ENCODE results near the gene FOXK2. TPM values are rescaled to one million over a fixed set of nuclear protein-coding genes. Genes with fewer than 3 reads are reported as not detected.

The FOXK2 gene
- total and polyA plus RNA-seq, 2 donors (not counting 1 experiment from before 2014, with no cell fraction given), result 19.7 to 62.7 TPM

DNA sequence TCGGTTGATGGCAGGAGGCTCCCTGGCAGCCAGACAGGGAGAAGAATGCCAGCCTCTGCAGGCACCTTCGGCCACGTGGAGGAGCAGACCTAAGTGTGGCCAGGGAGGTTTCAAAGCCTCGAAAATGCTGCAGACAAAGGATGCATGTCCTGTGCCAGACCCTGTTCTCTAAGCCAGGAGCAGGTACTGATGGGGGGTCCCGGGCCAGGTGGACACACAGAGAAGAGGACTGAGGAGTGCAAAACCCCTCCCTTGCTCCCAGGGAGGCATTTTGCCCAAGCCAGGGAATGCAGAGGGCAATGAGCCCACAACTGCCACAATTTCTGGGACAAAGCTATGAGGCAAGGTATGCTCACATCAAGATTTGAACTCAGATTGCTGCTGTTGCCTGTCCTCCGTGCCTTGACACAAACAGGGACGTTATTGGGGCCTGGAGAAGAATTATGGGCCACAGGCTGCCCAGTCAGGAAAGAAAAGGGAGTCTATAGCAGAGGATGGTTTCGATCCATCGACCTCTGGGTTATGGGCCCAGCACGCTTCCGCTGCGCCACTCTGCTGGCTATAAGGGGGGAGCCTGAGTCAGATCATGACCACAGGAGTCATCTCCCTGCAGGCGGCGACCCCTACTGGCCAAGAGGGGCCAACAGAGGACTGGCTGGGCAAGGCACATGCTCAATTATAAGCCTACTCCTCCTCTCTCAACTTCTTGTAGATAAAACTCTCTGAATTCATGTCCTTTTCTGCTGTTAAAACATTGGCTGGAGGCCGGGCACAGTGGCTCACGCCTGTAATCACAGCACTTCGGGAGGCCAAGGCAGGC is 25.1 kb upstream of the FOXK2 start:
- no peaks in the 10 kb centered on the region for H3K9me3 Mint-ChIP-seq (ENCODE audit: insufficient read depth)
- peak; percentile 94 for DNase-seq
- POLR2A ChIA-PET, result no interaction called here
- H3K27me3 ChIP-seq (replicated peaks in 1 of 4; ENCODE audit: control extremely low read depth in 1 of 4, control insufficient read depth in 3 of 4, insufficient read depth in 4 of 4, low read length in 3 of 4), result no peaks in the 10 kb centered on the region
- peak; percentile 73 for ATAC-seq (ENCODE audit: low read depth)
- CTCF ChIA-PET, result interaction anchor here (0.6 to 1.5 kb wide), 8 partner anchors 14 to 288 kb away, joined by 3 to 8 read pairs (median 4); no protein-coding TSS in a partner anchor
- no peaks in the 10 kb centered on the region for H3K79me2 ChIP-seq (ENCODE audit: control insufficient read depth, insufficient read depth, low read length)
- H3K4me1 ChIP-seq (ENCODE audit: control insufficient read depth in 2 of 2, insufficient read depth in 2 of 2, low read length in 2 of 2), result peaks cover 7 to 39% of the 10 kb centered on the region in 2 donors
- H3K4me1 Mint-ChIP-seq, result peaks cover 28% of the 10 kb centered on the region
- H3K4me3 Mint-ChIP-seq, result peak overlapping the region; percentile 77
- 14% methylated on average over 17 of the region's 17 CpGs for WGBS (ENCODE audit: insufficient coverage)
- peaks cover 0 to 4% (median 0%) of the 10 kb centered on the region in 3 donors for H3K9me3 ChIP-seq (ENCODE audit: control extremely low read depth in 1 of 3, control insufficient read depth in 2 of 3, insufficient read depth in 1 of 3, low read length in 2 of 3)
- H2AFZ ChIP-seq (ENCODE audit: insufficient read depth, low read depth, low read length, poor library complexity, severe bottlenecking), result no peak overlapping the region
- H3K36me3 ChIP-seq (replicated peaks in 1 of 2; ENCODE audit: control extremely low read depth in 1 of 2, control insufficient read depth in 1 of 2, extremely low read depth in 1 of 2, insufficient read depth in 2 of 2, low read length in 1 of 2), result no peaks in the 10 kb centered on the region
- intact Hi-C loops (cut with micrococcal nuclease), result loop anchor here (1.0 kb wide), 3 partner anchors 12 to 143 kb away; no protein-coding TSS in a partner anchor
- no peak overlapping the region for H3K4me3 ChIP-seq (ENCODE audit: control extremely low read depth in 1 of 5, extremely low read depth in 1 of 5, insufficient read depth in 1 of 5, low read depth in 2 of 5, low read length in 4 of 5)
- H3K9ac ChIP-seq (ENCODE audit: low read length), result no peak overlapping the region
- H3K27me3 Mint-ChIP-seq, result no peaks in the 10 kb centered on the region
- H3K27ac ChIP-seq (ENCODE audit: low read length in 2 of 2), result peak overlapping the region; percentile 7 to 25
- no peaks in the 10 kb centered on the region for H4K20me1 ChIP-seq (ENCODE audit: control insufficient read depth, insufficient read depth, low read length, poor library complexity, severe bottlenecking)
- TF ChIP-seq EZH2 (IDR thresholded peaks at IDR 0.05; ENCODE audit: borderline replicate concordance, insufficient read depth, low read depth, low read length, poor library complexity, severe bottlenecking), result no peak
- TF ChIP-seq, protein P1, sequence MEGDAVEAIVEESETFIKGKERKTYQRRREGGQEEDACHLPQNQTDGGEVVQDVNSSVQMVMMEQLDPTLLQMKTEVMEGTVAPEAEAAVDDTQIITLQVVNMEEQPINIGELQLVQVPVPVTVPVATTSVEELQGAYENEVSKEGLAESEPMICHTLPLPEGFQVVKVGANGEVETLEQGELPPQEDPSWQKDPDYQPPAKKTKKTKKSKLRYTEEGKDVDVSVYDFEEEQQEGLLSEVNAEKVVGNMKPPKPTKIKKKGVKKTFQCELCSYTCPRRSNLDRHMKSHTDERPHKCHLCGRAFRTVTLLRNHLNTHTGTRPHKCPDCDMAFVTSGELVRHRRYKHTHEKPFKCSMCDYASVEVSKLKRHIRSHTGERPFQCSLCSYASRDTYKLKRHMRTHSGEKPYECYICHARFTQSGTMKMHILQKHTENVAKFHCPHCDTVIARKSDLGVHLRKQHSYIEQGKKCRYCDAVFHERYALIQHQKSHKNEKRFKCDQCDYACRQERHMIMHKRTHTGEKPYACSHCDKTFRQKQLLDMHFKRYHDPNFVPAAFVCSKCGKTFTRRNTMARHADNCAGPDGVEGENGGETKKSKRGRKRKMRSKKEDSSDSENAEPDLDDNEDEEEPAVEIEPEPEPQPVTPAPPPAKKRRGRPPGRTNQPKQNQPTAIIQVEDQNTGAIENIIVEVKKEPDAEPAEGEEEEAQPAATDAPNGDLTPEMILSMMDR (IDR thresholded peaks at IDR 0.05), result peak; percentile 83
- peak overlapping the region; percentile 52 for H3K4me2 ChIP-seq (replicated peaks; ENCODE audit: low read depth, low read length, poor library complexity, severe bottlenecking)
- peak overlapping the region; percentile 97 for H3K27ac Mint-ChIP-seq

Measured in B cell (primary cell).